Spleen (tissue), 7 donors: Measurements from ENCODE around the gene ZNF683.

Experiments
- CTCF ChIP-seq, 11 experiments: fragments of 200-600 bp in 7 of 11; fragments of 450-650 bp in 4 of 11; sonication (generic) in 4 of 11; IDR thresholded peaks in 8 of 11; conservative IDR thresholded peaks in 3 of 11; 1 replicate in 7 of 11; 2 replicates in 4 of 11; pipeline versions ENCODE4 v1.4.0 to v1.8.0; 2016 to 2021; ENCODE audit warnings: antibody characterized with exemption in 11 of 11, inconsistent platforms in 4 of 11, mild to moderate bottlenecking in 1 of 11
- POLR2A ChIP-seq, 3 donors: fragments of 450-650 bp; IDR thresholded peaks; one replicate each; pipeline ENCODE4 v1.5.1; 2017; ENCODE audit warnings: antibody characterized with exemption in 3 of 3, mild to moderate bottlenecking in 1 of 3
- donor health status: DM: no; HTN: no; CAD: no; lungs with moderate emphysema.
- donor health status: DM: no; HTN: no; CAD: no.
- donor health status: DM: no; HTN: no; CAD: no.

GRCh38 chr1:26340047-26340481 is 32.5 kb downstream of the ZNF683 start:
- TF ChIP-seq CTCF (IDR thresholded peaks at IDR 0.05 in 8 of 11, conservative IDR thresholded peaks at IDR 0.05 in 3 of 11) (no peak), POLR2A (IDR thresholded peaks at IDR 0.05) (no peak)
